IPS-18a (cell line): ENCODE results near the gene NCAN.

Source experiments
- H3K27ac ChIP-seq: one replicate; pipeline ENCODE4 v1.5.1; 2013; ENCODE audit warnings: low read length
- H3K27me3 ChIP-seq: one replicate; pipeline ENCODE4 v1.6.1; 2013; ENCODE audit warnings: mild to moderate bottlenecking, low read length; ENCODE audit not compliant: control insufficient read depth, insufficient read depth
- H3K36me3 ChIP-seq: one replicate; pipeline ENCODE4 v1.6.1; 2013; ENCODE audit warnings: low read depth, low read length; ENCODE audit not compliant: control insufficient read depth
- H3K4me1 ChIP-seq: one replicate; pipeline ENCODE4 v1.6.1; 2013; ENCODE audit warnings: low read depth, low read length; ENCODE audit not compliant: control insufficient read depth
- H3K4me3 ChIP-seq: one replicate; pipeline ENCODE4 v1.5.1; 2013; ENCODE audit warnings: low read length
- H3K9ac ChIP-seq: one replicate; pipeline ENCODE4 v1.6.1; 2013; ENCODE audit warnings: mild to moderate bottlenecking, low read length, moderate library complexity
- H3K9me3 ChIP-seq: one replicate; pipeline ENCODE4 v1.6.1; 2013; ENCODE audit warnings: low read depth, low read length; ENCODE audit not compliant: control insufficient read depth

Gene NCAN

DNA sequence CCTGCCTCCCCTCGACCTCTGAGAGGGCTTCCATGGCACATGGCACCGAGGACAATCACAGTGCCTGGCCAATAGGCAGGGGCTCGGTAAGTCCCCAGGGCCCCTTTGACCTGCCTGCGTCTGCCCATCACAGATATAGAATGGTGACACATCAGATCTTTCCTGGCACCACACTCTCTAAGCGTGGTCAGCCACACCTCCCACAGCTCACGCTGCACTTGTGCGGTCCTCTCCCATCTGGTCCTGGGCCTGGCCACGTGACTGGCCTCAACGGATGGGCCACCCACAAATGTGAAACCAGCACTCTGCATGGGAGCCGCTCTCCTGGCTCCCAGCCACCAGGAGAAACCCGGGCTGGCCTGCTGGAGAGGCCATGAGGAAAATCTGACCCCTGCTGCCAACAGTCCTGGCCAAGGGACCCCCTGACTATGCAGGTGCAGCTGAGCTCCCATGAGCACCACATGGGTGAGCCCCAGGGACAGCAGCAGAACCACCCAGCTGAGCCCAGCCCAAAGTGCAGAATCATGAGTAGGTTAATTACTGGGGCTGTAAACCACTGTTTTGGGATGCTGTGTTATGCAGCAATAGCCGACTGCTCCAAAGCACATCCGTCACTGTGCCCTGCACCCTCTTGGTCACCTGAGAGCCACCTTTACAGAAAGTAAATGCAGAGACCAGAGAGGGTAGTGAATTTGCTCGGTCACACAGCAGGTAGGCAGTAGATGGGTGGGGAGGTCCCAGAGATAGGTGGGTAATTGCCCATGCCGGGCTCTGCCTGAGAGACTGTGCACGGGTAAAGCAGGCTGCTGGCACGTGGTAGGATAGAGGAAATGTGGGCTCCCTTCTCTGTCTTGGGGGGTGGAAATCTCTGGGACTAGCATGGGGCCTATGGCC, 32.0 kb upstream of the NCAN start:
- peaks cover 8% of the 10 kb centered on the region for H3K36me3 ChIP-seq
- H3K4me1 ChIP-seq = no peaks in the 10 kb centered on the region
- H3K9ac ChIP-seq = no peak overlapping the region
- H3K27ac ChIP-seq = no peak overlapping the region
- H3K4me3 ChIP-seq = no peak overlapping the region
- no peaks in the 10 kb centered on the region for H3K9me3 ChIP-seq
- H3K27me3 ChIP-seq = no peaks in the 10 kb centered on the region

DNA sequence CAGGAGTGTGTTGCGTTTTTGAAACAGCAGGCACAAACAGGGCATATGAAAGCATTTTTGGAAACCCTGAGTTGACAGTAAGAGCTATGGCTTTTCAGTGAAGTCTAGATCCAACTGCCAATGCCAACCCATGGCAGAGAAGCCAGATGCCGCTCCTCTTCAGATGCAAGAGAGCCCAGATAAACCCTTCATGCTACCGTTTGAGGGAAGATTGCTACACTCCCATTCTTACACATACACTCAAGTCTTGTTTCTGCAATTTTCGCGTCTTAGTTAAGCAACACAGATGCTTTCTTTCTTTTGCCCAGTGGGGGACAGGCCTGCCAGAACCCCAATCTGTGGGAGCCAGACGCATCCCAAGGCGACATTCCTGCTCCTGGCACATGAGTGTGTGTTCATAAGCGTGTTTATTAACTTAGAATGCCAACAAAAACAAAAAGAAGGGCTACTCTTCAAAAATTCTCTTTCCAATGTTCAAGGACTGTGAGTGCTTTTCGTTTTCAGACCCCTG, 30.2 kb upstream of the NCAN start:
- H3K27me3 ChIP-seq = no peaks in the 10 kb centered on the region
- H3K4me3 ChIP-seq = no peak overlapping the region
- H3K27ac ChIP-seq = no peak overlapping the region
- no peaks in the 10 kb centered on the region for H3K4me1 ChIP-seq
- peaks cover 8% of the 10 kb centered on the region for H3K36me3 ChIP-seq
- H3K9ac ChIP-seq = no peak overlapping the region
- no peaks in the 10 kb centered on the region for H3K9me3 ChIP-seq

DNA sequence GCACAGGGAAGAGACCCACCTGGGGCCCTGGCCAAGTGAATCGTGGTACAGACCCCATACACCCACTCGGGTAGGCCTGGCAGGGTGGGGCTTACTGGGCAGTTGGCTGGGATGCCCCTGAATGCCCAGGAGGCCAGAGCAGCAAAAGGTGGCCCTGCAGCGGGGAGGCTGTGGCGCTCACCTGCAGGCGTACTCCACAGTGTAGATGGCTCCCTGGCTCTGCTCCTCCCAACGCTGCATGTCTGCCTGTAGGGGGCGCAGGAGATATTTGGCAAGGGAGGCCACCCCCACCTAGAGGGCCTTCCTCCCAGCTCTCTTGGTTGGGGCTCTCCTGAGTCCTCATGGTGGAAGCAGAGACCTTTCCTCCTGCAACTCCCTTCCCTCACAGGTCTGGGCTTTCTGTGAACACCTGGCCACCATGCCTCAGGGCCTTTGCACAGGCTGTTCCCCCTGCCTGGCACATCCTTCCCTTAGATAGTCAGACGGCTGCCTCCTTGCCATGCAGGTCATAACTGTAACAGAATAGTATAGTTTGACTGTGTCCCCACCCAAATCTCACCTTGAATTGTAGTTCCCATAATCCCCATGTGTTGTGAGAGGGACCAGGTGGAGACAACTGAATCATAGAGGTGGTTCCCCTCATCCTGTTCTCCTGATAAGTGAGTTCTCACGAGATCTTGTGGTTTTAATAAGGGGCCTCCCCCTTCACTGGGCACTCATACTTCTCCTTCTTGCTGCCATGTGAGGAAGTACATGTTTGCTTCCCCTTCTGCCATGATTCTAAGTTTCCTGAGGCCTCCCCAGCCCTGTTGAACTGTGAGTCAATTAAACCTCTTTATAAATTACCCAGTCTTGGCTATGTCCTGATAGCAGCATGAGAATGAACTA, 25.7 kb upstream of the NCAN start:
- H3K4me1 ChIP-seq = no peaks in the 10 kb centered on the region
- peaks cover 8% of the 10 kb centered on the region for H3K36me3 ChIP-seq
- H3K9me3 ChIP-seq = no peaks in the 10 kb centered on the region
- no peaks in the 10 kb centered on the region for H3K27me3 ChIP-seq
- H3K4me3 ChIP-seq = no peak overlapping the region
- H3K27ac ChIP-seq = no peak overlapping the region
- no peak overlapping the region for H3K9ac ChIP-seq

DNA sequence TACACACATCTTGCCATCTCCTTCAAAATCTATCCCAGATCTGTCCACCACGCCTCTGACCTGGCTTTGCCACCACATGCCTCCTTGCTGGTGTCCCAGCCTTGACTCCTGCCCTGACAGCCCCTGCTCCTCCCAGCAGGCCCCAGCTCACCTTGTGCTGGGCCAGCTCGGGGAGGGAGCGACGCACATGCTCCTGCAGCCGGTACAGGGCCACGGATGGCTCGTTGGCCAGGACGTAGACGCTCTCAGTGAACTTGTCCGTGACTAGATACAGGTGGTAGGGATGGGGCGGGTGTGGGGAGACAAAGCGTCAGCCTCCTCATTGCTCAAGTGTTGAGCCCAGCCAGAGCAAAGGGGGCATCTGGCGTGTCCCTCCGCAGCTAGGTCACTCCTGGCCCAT, 25.0 kb upstream of the NCAN start:
- Histone ChIP-seq H3K9ac (no peak overlapping the region), H3K4me1 (no peaks in the 10 kb centered on the region), H3K36me3 (peaks cover 5% of the 10 kb centered on the region), H3K27ac (no peak overlapping the region), H3K9me3 (no peaks in the 10 kb centered on the region), H3K27me3 (no peaks in the 10 kb centered on the region), H3K4me3 (no peak overlapping the region)

DNA sequence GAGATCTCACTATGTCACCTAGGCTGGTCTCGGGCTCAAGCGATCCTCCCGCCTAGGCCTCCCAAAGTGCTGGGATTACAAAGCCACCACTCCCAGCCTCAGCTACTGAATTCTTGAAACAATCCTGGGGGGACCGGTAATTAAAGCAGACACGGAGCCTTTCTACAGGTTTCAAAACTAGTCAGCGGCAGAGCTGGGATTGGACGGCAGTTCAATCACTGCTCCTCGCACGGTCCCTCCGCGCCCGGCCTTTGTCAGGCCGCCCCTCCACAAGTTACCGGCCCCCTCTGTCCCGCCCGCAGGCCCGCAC, 20.0 kb upstream of the NCAN start:
- H3K27me3 ChIP-seq = no peaks in the 10 kb centered on the region
- H3K36me3 ChIP-seq = no peaks in the 10 kb centered on the region
- peak overlapping the region; percentile 98 for H3K4me3 ChIP-seq
- no peaks in the 10 kb centered on the region for H3K9me3 ChIP-seq
- H3K4me1 ChIP-seq = no peaks in the 10 kb centered on the region
- H3K9ac ChIP-seq = peak overlapping the region; percentile 78
- H3K27ac ChIP-seq = peak overlapping the region; percentile 51

DNA sequence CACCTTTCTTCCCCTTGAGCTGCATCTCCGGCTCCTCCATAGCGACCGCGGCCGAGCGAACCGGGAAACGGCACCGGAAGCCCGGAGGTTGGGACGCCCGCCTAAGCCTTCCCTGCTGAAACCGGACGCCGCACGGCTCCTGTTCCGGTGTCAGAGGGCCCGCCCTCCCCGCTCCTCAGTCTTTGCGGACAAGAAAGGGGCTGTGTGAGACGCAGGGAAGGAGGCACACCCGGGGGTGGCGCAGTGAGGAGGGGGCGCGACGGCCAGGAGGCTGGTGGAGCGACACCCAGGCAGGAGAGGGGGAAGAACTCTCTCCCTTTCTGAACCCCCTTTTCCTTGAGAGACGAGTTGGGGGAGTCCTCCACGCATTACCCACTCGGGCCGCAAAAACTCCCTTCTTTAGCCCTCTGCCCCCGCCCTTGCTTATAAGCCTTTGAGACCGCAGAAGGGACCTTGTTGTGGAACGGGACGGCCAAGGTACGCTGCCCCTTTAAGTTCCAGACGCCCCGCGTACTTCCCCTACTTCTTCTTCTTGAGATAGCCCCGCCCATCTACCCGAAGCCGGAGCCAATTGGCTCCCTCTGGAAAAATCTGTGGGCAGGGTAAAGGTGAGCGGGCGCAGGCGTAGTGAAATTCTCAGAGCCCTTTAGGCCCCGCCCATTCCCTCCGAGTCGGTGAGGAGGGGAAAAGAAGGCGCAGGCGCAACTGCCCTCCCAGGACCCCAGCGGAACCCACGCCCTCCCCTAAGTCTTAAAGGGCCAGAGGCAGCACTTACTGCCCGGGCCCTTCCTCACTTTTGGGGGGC, 19.5 kb upstream of the NCAN start, which contains the start of the genes BORCS8 and RFXANK:
Gene BORCS8, minus strand, starts transcription at position 75 of the 805 bp plus-strand sequence. Its CDS starts 35 bp downstream, at position 40.
Gene RFXANK, plus strand, starts transcription at position 181 of the 805 bp plus-strand sequence. CDS start 1,689 bp downstream, outside the sequence.
- Histone ChIP-seq H3K36me3 (peaks cover 3% of the 10 kb centered on the region), H3K4me3 (peak within 1 kb of the TSS; percentile 98), H3K9ac (peak within 1 kb of the TSS; percentile 78), H3K27me3 (no peaks in the 10 kb centered on the region), H3K9me3 (no peaks in the 10 kb centered on the region), H3K27ac (peak within 1 kb of the TSS; percentile 93), H3K4me1 (no peaks in the 10 kb centered on the region)

DNA sequence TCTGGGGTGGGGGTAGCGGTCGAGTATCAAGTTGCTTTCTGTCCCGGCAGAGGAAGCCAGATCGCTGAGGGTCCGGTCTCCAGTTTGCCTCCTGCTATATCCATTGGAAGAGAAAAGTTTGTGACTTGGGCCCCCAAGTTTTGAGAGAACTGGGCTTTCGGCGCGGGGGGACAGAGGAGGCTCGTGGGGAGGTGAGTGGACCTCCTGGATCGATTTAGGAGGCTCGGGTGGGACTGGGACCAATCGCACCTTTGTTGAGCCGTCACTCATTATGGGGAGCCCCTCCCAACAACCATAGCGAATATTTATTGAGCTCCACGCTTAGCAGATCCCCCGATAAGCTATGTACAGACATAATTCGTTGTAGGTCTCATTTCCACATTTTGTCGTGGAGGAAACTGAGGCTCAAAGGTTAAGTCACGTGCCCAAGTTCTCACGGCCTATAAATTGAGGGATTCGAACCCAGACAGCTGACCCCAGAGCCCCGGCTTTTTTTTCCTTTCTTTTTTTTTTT, 18.8 kb upstream of the NCAN start:
- Histone ChIP-seq H3K27ac (peak overlapping the region; percentile 9), H3K27me3 (no peaks in the 10 kb centered on the region), H3K9ac (peak overlapping the region; percentile 53), H3K36me3 (peaks cover 5% of the 10 kb centered on the region), H3K4me3 (peak overlapping the region; percentile 98), H3K4me1 (no peaks in the 10 kb centered on the region), H3K9me3 (no peaks in the 10 kb centered on the region)

DNA sequence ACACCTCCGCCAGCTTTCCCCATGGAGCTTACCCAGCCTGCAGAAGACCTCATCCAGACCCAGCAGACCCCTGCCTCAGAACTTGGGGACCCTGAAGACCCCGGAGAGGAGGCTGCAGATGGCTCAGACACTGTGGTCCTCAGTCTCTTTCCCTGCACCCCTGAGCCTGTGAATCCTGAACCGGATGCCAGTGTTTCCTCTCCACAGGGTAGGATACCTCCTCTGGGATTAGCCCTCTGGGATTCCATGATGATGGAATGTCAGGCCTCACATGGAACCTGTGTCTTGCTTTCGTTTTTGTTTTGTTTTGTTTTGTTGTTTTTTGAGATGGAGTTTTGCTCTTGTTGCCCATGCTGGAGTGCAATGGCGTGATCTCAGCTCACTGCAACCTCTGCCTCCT, 17.8 kb upstream of the NCAN start:
- H3K9ac ChIP-seq = no peak overlapping the region
- no peak overlapping the region for H3K4me3 ChIP-seq
- H3K4me1 ChIP-seq = no peaks in the 10 kb centered on the region
- H3K27me3 ChIP-seq = no peaks in the 10 kb centered on the region
- H3K36me3 ChIP-seq = peaks cover 15% of the 10 kb centered on the region
- no peaks in the 10 kb centered on the region for H3K9me3 ChIP-seq
- no peak overlapping the region for H3K27ac ChIP-seq

DNA sequence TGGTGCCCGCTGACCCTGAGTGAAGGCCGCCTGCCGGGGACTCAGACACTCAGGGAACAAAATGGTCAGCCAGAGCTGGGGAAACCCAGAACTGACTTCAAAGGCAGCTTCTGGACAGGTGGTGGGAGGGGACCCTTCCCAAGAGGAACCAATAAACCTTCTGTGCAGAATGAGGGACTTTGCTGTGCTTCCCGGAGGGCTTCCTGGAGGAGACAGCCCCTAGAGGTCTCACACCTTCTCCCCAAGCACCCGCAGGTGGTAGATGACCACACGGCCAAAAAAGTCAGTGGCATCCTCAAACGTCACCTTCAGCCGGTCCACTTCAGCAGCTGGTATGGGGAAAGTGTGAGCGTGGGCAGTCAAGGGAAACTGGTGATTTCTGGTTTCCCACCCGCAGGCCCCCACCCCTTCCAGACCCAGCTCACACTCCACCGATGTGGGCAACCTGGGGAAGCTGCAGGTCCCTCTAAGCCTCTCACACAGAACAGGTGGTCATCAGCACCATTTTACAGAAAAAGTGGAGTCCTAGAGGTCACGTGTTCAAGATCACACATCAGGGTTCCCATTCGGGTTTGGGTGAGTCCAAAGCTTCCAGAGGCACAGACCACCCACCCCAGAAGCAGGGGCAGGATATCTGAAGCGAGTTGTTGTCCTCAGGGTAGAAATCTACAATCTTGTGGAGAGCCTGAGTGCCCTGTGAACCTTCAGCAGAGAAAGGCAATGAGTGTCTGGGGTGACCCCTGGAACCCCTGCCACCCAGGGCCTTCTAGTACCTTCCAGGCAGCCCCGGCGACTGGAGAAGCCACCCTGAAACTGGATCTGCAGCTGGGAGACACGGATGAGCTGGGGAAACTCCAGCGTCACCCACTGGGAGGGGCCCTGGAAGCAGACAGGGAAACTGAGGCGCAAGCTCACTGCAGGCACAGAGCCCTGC, 9.8 kb upstream of the NCAN start:
- Histone ChIP-seq H3K9ac (peak overlapping the region; percentile 79), H3K36me3 (peaks cover 18% of the 10 kb centered on the region), H3K4me1 (peaks cover 7% of the 10 kb centered on the region), H3K4me3 (peak overlapping the region; percentile 80), H3K9me3 (no peaks in the 10 kb centered on the region), H3K27ac (no peak overlapping the region), H3K27me3 (peaks cover 31% of the 10 kb centered on the region)

DNA sequence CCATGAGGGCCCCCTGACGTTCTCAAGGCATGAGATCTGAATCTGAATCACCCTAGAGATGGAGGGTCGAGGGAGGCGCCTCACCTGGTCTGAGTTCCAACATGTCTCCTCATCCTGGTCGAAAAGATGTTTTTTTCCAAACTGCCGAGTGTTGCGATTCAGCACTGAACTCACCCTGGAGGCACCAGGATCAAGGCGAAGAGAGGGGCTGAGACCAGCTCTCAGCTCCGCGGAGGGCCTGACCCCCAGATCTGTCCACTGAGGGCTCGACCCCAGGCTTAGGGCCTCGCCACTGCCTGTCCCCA, 9.1 kb upstream of the NCAN start:
- Histone ChIP-seq H3K36me3 (peaks cover 14% of the 10 kb centered on the region), H3K9me3 (no peaks in the 10 kb centered on the region), H3K27me3 (peaks cover 38% of the 10 kb centered on the region), H3K4me3 (peak overlapping the region; percentile 80), H3K4me1 (peaks cover 7% of the 10 kb centered on the region), H3K9ac (peak overlapping the region; percentile 79), H3K27ac (no peak overlapping the region)
